Gastrocnemius medialis (tissue), 4 donors: ENCODE data around the gene RAN. TPM values are rescaled to one million over a fixed set of nuclear protein-coding genes. Genes with fewer than 3 reads are reported as not detected.

Source experiments
- ATAC-seq, 2 donors: fragments of 150-250 bp; one replicate each; pipeline ENCODE4 v1.9.1; 2016
- DNase-seq, 2 donors: peaks; one replicate each; pipeline ENCODE4 v3.0.0-alpha.2; 2019
- H3K27ac ChIP-seq, 4 donors: fragments of 200-600 bp; sonication (generic); 1 replicate in 1 of 4; 2 replicates in 3 of 4; pipeline ENCODE4 v1.5.1; 2016 to 2018; ENCODE audit warnings: mild to moderate bottlenecking in 2 of 4, moderate library complexity in 1 of 4
- H3K27me3 ChIP-seq, 3 donors: fragments of 200-600 bp; sonication (generic) in 2 of 3; 1 replicate in 1 of 3; 2 replicates in 2 of 3; pipeline versions ENCODE4 v1.5.1 to v1.6.0; 2016 to 2019; ENCODE audit warnings: mild to moderate bottlenecking in 1 of 3, moderate library complexity in 1 of 3
- H3K36me3 ChIP-seq, 2 donors: fragments of 200-600 bp; sonication (generic) in 1 of 2; one replicate each; pipeline ENCODE4 v1.5.1; 2017 to 2018
- H3K4me1 ChIP-seq, 2 donors: fragments of 200-600 bp; sonication (generic) in 1 of 2; one replicate each; pipeline ENCODE4 v1.5.1; 2016 to 2017; ENCODE audit warnings: mild to moderate bottlenecking in 2 of 2
- H3K4me3 ChIP-seq, 4 donors: fragments of 200-600 bp; sonication (generic) in 3 of 4; 1 replicate in 1 of 4; 2 replicates in 3 of 4; pipeline ENCODE4 v1.5.1; 2016 to 2019; ENCODE audit warnings: mild to moderate bottlenecking in 2 of 4
- H3K9me3 ChIP-seq, 3 donors: fragments of 200-600 bp; sonication (generic) in 2 of 3; 1 replicate in 1 of 3; 2 replicates in 2 of 3; pipeline ENCODE4 v1.5.1; 2016 to 2019
- POLR2A ChIP-seq, 2 donors: fragments of 450-650 bp; IDR thresholded peaks; one replicate each; pipeline ENCODE4 v1.6.1; 2017; ENCODE audit warnings: antibody characterized with exemption in 2 of 2, mild to moderate bottlenecking in 2 of 2, moderate library complexity in 2 of 2
- in situ Hi-C, 4 donors: fragments of 200-750 bp; cut with MboI; loops; one replicate each; pipeline versions ENCODE4 v1.15.0 to v1.8.0; 2017; ENCODE audit warnings: low sequenced_read_pairs in 4 of 4
- intact Hi-C: fragments of 100-400 bp; cut with DNase I; formaldehyde crosslinking; loops from one replicate; pipeline ENCODE4 v1.15.1; 2023; ENCODE audit warnings: low total_unique reads
- total RNA-seq, 4 donors: library from RNA; depleted of rRNA; stranded (reverse); fragments of >200 nt; gene quantifications; one replicate each; pipeline versions ENCODE4 v1.1.0 to v1.2.3, GENCODE V29; 2016
- TF ChIP-seq, protein P1 (sequence below), 5 experiments: fragments of 450-650 bp in 3 of 5; fragments of 200-600 bp in 2 of 5; sonication (generic) in 2 of 5; IDR thresholded peaks in 4 of 5; conservative IDR thresholded peaks in 1 of 5; 1 replicate in 4 of 5; 2 replicates in 1 of 5; pipeline ENCODE4 v1.5.1; 2016 to 2019; ENCODE audit warnings: antibody characterized with exemption in 5 of 5, mild to moderate bottlenecking in 3 of 5, moderate library complexity in 3 of 5

Gene RAN
- total RNA-seq, 4 donors from 2014 or later = 125 to 299 (median 197) TPM

DNA sequence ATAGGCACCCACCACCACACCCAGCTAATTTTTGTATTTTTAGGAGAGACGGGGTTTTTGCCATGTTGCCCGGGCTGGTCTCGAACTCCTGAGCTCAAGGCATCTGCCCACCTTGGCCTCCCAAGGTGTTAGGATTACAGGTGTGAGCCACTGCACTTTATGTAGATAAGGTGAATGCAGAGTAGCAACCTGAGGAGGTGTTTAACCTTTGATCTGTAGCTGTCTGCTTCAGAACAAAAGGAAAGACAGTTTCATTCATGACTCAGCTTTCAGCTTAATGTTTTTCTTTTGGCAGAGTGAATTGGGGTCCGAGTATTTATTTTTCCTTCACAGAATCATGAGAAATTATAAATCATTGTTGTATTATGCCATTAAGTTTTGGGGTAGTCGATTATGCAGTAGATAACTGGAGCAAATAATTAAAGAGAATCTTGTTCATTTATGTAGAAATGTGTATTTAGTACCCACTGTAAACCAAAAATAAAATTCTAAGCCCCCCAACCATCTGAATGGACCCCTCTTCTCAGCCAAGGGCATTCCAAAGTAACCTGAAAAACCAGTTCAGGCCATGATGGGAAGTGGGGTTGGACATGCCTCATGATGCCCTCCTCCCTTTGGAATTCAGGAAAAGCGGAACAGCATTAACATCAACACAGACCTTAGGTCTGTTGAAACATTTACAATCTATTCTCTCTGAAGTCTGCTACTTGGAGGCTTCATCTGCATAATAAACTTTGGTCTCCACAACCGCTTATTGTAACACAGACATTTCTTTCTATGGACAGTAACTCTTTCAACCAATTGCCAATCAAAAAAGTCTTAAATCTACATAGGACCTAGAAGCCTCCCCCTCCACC, 22.1 kb upstream of the RAN start:
- no peak overlapping the region for H3K27ac ChIP-seq
- H3K9me3 ChIP-seq = no peaks in the 10 kb centered on the region
- H3K36me3 ChIP-seq = no peaks in the 10 kb centered on the region
- ATAC-seq (no peak), DNase-seq (no peak)
- no peaks in the 10 kb centered on the region for H3K4me1 ChIP-seq
- peaks cover 0 to 5% (median 0%) of the 10 kb centered on the region in 3 donors for H3K27me3 ChIP-seq
- TF ChIP-seq, protein P1, sequence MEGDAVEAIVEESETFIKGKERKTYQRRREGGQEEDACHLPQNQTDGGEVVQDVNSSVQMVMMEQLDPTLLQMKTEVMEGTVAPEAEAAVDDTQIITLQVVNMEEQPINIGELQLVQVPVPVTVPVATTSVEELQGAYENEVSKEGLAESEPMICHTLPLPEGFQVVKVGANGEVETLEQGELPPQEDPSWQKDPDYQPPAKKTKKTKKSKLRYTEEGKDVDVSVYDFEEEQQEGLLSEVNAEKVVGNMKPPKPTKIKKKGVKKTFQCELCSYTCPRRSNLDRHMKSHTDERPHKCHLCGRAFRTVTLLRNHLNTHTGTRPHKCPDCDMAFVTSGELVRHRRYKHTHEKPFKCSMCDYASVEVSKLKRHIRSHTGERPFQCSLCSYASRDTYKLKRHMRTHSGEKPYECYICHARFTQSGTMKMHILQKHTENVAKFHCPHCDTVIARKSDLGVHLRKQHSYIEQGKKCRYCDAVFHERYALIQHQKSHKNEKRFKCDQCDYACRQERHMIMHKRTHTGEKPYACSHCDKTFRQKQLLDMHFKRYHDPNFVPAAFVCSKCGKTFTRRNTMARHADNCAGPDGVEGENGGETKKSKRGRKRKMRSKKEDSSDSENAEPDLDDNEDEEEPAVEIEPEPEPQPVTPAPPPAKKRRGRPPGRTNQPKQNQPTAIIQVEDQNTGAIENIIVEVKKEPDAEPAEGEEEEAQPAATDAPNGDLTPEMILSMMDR (IDR thresholded peaks at IDR 0.05 in 4 of 5, conservative IDR thresholded peaks at IDR 0.05 in 1 of 5) = no peak
- TF ChIP-seq POLR2A (IDR thresholded peaks at IDR 0.05) = no peak
- H3K4me3 ChIP-seq = no peak overlapping the region
- intact Hi-C loops (no loop called here), in situ Hi-C loops (no loop called here)

DNA sequence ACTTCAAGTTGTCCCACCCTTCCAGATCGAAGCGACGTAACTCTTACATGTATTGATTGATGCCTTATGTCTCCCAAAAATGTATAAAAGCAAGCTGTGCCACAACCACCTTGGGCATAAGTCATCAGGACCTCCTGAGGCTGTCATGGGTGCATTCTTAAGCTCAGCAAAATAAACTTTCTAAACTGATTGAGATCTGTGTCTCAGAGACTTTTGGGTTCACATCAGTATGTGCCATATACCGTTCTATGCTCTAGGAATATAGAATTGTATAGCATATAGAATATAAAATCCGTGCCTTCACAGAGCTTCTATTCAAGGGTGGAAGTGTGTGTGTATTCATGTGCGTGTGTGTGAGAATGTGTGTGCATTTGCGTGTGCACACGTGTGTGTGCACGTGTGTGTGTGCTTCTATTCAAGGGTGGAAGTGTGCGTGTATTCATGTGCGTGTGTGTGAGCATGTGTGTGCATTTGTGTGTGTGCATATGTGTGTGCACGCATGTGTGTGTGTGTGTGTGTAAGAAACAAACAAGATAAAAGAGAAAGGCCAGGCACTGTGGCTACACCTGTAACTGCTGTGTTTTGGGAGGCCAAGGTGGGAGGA, 21.3 kb upstream of the RAN start:
- DNase-seq (no peak), ATAC-seq (no peak)
- intact Hi-C loops (no loop called here), in situ Hi-C loops (no loop called here)
- Histone ChIP-seq H3K4me1 (no peaks in the 10 kb centered on the region), H3K36me3 (no peaks in the 10 kb centered on the region), H3K27me3 (peaks cover 0 to 8% (median 0%) of the 10 kb centered on the region in 3 donors), H3K9me3 (no peaks in the 10 kb centered on the region), H3K27ac (no peak overlapping the region), H3K4me3 (no peak overlapping the region)
- no peak for TF ChIP-seq POLR2A (IDR thresholded peaks at IDR 0.05)
- TF ChIP-seq, protein P1 (IDR thresholded peaks at IDR 0.05 in 4 of 5, conservative IDR thresholded peaks at IDR 0.05 in 1 of 5) = no peak

DNA sequence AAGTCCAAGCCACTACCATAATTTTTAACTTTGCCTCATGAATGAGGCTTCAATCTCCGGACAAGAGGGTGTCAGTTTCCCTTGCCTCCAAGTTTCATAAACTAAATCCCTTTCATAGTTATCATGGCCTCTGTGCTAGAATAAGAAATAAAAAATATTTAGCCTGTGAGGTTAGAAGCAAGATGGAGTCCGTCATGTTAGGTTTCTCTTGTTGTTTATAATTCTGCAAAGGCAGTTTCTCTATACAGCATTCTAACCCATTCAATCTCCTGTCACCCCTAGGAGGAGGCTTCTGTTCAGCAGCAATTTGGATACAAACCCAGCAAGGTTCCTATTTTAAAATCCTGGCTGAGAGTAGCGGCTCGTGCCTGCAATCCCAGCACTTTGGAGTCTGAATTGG, 15.8 kb upstream of the RAN start:
- no peak overlapping the region for H3K4me3 ChIP-seq
- no peaks in the 10 kb centered on the region for H3K9me3 ChIP-seq
- intact Hi-C loops (no loop called here), in situ Hi-C loops (no loop called here)
- no peaks in the 10 kb centered on the region for H3K4me1 ChIP-seq
- no peaks in the 10 kb centered on the region for H3K36me3 ChIP-seq
- no peak overlapping the region for H3K27ac ChIP-seq
- no peak for DNase-seq
- TF ChIP-seq POLR2A (IDR thresholded peaks at IDR 0.05) = no peak
- TF ChIP-seq, protein P1 (IDR thresholded peaks at IDR 0.05 in 4 of 5, conservative IDR thresholded peaks at IDR 0.05 in 1 of 5) = no peak
- H3K27me3 ChIP-seq = peaks cover 0 to 8% (median 8%) of the 10 kb centered on the region in 3 donors
- ATAC-seq = no peak

DNA sequence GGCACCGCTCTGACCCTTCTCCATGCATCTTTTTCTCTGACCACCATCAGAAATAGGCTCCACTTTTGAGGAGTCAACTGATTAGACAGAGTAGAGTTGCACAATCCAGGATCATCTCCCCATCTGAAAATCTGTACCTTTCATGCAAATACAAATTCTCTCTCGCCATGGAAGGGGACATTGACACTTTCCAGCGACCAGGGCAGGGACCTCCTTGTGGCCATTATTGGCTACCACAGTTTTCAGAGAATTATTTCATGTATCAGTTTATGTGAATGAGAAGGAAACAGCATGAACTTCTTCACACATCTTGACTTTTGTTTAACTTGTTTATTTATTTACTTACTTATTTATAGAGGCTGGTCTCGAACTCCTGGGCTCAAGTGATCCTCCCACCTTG, 13.8 kb upstream of the RAN start:
- H3K9me3 ChIP-seq = no peaks in the 10 kb centered on the region
- no peak for TF ChIP-seq POLR2A (IDR thresholded peaks at IDR 0.05)
- TF ChIP-seq, protein P1 (IDR thresholded peaks at IDR 0.05 in 4 of 5, conservative IDR thresholded peaks at IDR 0.05 in 1 of 5) = no peak
- ATAC-seq = no peak
- H3K27me3 ChIP-seq = peaks cover 0 to 8% (median 8%) of the 10 kb centered on the region in 3 donors
- no peak for DNase-seq
- H3K27ac ChIP-seq = no peak overlapping the region
- no peak overlapping the region for H3K4me3 ChIP-seq
- H3K4me1 ChIP-seq = no peaks in the 10 kb centered on the region
- in situ Hi-C loops (no loop called here), intact Hi-C loops (no loop called here)
- H3K36me3 ChIP-seq = no peaks in the 10 kb centered on the region
